ENCODE data around the gene GRAMD2A. TPM values are rescaled to one million over a fixed set of nuclear protein-coding genes. Genes with fewer than 3 reads are reported as not detected.

GRAMD2A gene
- total RNA-seq, 1 donor from 2014 or later: 5.0 TPM

GRCh38 chr15:72189250-72189902, 8.2 kb downstream of the GRAMD2A start:
- no peak for DNase-seq (ENCODE audit: low read depth)
- H3K4me3 ChIP-seq (ENCODE audit: low read depth, low read length): no peak overlapping the region
- TF ChIP-seq CTCF (conservative IDR thresholded peaks at IDR 0.05; ENCODE audit: low read depth, low read length): no peak

- TF ChIP-seq CTCF (conservative IDR thresholded peaks at IDR 0.05; ENCODE audit: low read depth, low read length): no peak
- peak; percentile 66 for DNase-seq (ENCODE audit: low read depth)
- H3K4me3 ChIP-seq (ENCODE audit: low read depth, low read length): peak overlapping the region; percentile 48
These were observed 13.3 kb downstream of the GRAMD2A start for GRCh38 chr15:72184165-72184811.

- DNase-seq (ENCODE audit: low read depth): no peak
- TF ChIP-seq CTCF (conservative IDR thresholded peaks at IDR 0.05; ENCODE audit: low read depth, low read length): no peak
- peak overlapping the region; percentile 48 for H3K4me3 ChIP-seq (ENCODE audit: low read depth, low read length)
These were observed 13.8 kb downstream of the GRAMD2A start for GRCh38 chr15:72183781-72184164.

GRCh38 chr15:72182673-72183072, 14.9 kb downstream of the GRAMD2A start:
- no peak overlapping the region for H3K4me3 ChIP-seq (ENCODE audit: low read depth, low read length)
- no peak for TF ChIP-seq CTCF (conservative IDR thresholded peaks at IDR 0.05; ENCODE audit: low read depth, low read length)
- no peak for DNase-seq (ENCODE audit: low read depth)

- TF ChIP-seq CTCF (conservative IDR thresholded peaks at IDR 0.05; ENCODE audit: low read depth, low read length): no peak
- DNase-seq (ENCODE audit: low read depth): no peak
- H3K4me3 ChIP-seq (ENCODE audit: low read depth, low read length): no peak overlapping the region
These were observed 15.3 kb downstream of the GRAMD2A start for GRCh38 chr15:72182244-72182643.

- DNase-seq (ENCODE audit: low read depth): no peak
- no peak for TF ChIP-seq CTCF (conservative IDR thresholded peaks at IDR 0.05; ENCODE audit: low read depth, low read length)
- H3K4me3 ChIP-seq (ENCODE audit: low read depth, low read length): no peak overlapping the region
These were observed 16.7 kb downstream of the GRAMD2A start for GRCh38 chr15:72180761-72181324.
